OCI-LY7 (cell line): ENCODE results near the gene NELL1. TPM values are rescaled to one million over a fixed set of nuclear protein-coding genes. Genes with fewer than 3 reads are reported as not detected.

ENCODE experiments used
- BruUV-seq: library from RNA; stranded (reverse); fragments of 400-500 nt; replicated peaks from 2 replicates; lab custom pipeline; 2021; lab: Mats Ljungman, UMichigan
- CTCF ChIA-PET: fragments of 300-600 bp; sonication (Branson Sonifier 250); formaldehyde crosslinking; loops from one replicate; lab custom pipeline; 2022; ENCODE audit warnings: antibody characterized with exemption; ENCODE audit not compliant: unreplicated experiment; lab: Charles Lee
- POLR2A ChIA-PET: fragments of 300-600 bp; sonication (Branson Sonifier 250); formaldehyde crosslinking; loops from one replicate; lab custom pipeline; 2022; ENCODE audit warnings: antibody characterized with exemption; lab: Charles Lee
- DNase-seq: peaks from one replicate; pipeline ENCODE4 v3.0.0-alpha.2; 2015; ENCODE audit warnings: low spot score
- H2AFZ ChIP-seq: fragments of 200-600 bp; sonication (generic), shearing (Covaris generic); 2 replicates; pipeline ENCODE4 v1.6.1; 2014; ENCODE audit warnings: mild to moderate bottlenecking, antibody characterized with exemption, low read length, moderate library complexity
- H3K27ac ChIP-seq: fragments of 200-600 bp; sonication (generic); 2 replicates; pipeline ENCODE4 v1.5.1; 2014; ENCODE audit warnings: mixed run types, low read depth, mild to moderate bottlenecking, moderate library complexity, low read length, inconsistent platforms; ENCODE audit not compliant: poor library complexity, severe bottlenecking
- H3K36me3 ChIP-seq: fragments of 200-600 bp; sonication (generic); 2 replicates; pipeline ENCODE4 v1.6.1; 2014; ENCODE audit warnings: mild to moderate bottlenecking, antibody characterized with exemption, low read length, moderate library complexity, mixed read lengths; ENCODE audit not compliant: insufficient read depth
- H3K4me1 ChIP-seq: fragments of 200-600 bp; sonication (generic); 2 replicates; pipeline ENCODE4 v1.5.1; 2014; ENCODE audit warnings: mild to moderate bottlenecking, low read length; ENCODE audit not compliant: insufficient read depth, poor library complexity, severe bottlenecking
- H3K4me2 ChIP-seq: fragments of 200-600 bp; sonication (generic); 2 replicates; pipeline ENCODE4 v1.6.1; 2014; ENCODE audit warnings: mild to moderate bottlenecking, low read length
- H3K4me3 ChIP-seq: fragments of 200-600 bp; sonication (generic); 2 replicates; pipeline ENCODE4 v1.5.1; 2014; ENCODE audit warnings: mild to moderate bottlenecking, low read depth, low read length; ENCODE audit not compliant: poor library complexity, severe bottlenecking
- H3K79me2 ChIP-seq: fragments of 200-600 bp; sonication (generic); 2 replicates; pipeline ENCODE4 v1.6.1; 2016; ENCODE audit warnings: low read depth, mild to moderate bottlenecking, low read length, moderate library complexity, mixed read lengths; ENCODE audit not compliant: insufficient read depth
- H3K9me2 ChIP-seq: fragments of 200-600 bp; sonication (generic); 2 replicates; pipeline ENCODE4 v1.6.1; 2016; ENCODE audit warnings: mild to moderate bottlenecking, low read length, mixed read lengths; ENCODE audit not compliant: insufficient read depth
- H3K9me3 ChIP-seq: fragments of 200-600 bp; sonication (generic); 2 replicates; pipeline ENCODE4 v1.6.1; 2014; ENCODE audit warnings: mild to moderate bottlenecking, mixed run types, low read length, mixed read lengths
- H4K20me1 ChIP-seq: fragments of 200-600 bp; sonication (generic); 2 replicates; pipeline ENCODE4 v1.6.1; 2014; ENCODE audit warnings: mild to moderate bottlenecking, antibody characterized with exemption, low read length, moderate library complexity, mixed read lengths; ENCODE audit not compliant: insufficient read depth
- EZH2phosphoT487 ChIP-seq: fragments of 200-600 bp; sonication (generic); IDR thresholded peaks from 2 replicates; pipeline ENCODE4 v1.6.1; 2018; ENCODE audit warnings: low read depth, borderline replicate concordance, mild to moderate bottlenecking, mixed run types, antibody characterized with exemption, low read length, moderate library complexity, mixed read lengths
- intact Hi-C: fragments of 100-400 bp; cut with micrococcal nuclease; formaldehyde crosslinking; loops from one replicate; pipeline ENCODE4 v1.10.0; 2022; ENCODE audit not compliant: unreplicated experiment
- total RNA-seq, 2 experiments: library from RNA; depleted of rRNA in 1 of 2; stranded (reverse); fragments of >200 nt in 1 of 2; shearing (Covaris generic) in 1 of 2; gene quantifications; 2 replicates each; pipeline ENCODE4 v1.2.3, GENCODE V29; 2014 to 2022
- TF ChIP-seq, protein P1 (sequence below): fragments of 200-600 bp; sonication (generic); conservative IDR thresholded peaks from 2 replicates; pipeline ENCODE4 v1.5.1; 2014; ENCODE audit warnings: mild to moderate bottlenecking, antibody characterized with exemption, low read length, moderate library complexity, mixed read lengths

Gene NELL1
- total RNA-seq, 2 experiments from 2014 or later = not detected

DNA sequence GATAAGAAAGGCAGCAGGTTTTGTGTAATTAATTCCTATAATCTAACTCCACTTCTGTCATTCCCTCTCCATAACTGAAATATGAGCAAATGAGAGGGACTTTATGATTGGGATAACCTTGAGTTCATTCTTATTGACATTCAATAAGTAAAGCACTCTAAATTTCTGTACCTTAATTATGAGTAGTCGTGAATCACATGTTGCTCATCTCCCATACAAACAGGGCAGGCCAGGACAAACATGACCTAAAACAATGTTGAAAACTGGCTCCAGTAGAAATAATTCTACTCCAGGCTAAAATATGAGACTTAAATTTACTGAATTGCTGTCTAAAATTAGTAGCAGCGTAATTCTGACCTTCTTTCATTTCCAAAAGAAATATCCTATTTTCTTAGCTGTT lies 505.4 kb downstream of the NELL1 start:
- no peak overlapping the region for H3K4me3 ChIP-seq
- CTCF ChIA-PET = no interaction called here
- no peak overlapping the region for H2AFZ ChIP-seq
- no peaks in the 10 kb centered on the region for H3K4me1 ChIP-seq
- H3K9me2 ChIP-seq = no peaks in the 10 kb centered on the region
- TF ChIP-seq EZH2phosphoT487 = no peak
- TF ChIP-seq, protein P1, sequence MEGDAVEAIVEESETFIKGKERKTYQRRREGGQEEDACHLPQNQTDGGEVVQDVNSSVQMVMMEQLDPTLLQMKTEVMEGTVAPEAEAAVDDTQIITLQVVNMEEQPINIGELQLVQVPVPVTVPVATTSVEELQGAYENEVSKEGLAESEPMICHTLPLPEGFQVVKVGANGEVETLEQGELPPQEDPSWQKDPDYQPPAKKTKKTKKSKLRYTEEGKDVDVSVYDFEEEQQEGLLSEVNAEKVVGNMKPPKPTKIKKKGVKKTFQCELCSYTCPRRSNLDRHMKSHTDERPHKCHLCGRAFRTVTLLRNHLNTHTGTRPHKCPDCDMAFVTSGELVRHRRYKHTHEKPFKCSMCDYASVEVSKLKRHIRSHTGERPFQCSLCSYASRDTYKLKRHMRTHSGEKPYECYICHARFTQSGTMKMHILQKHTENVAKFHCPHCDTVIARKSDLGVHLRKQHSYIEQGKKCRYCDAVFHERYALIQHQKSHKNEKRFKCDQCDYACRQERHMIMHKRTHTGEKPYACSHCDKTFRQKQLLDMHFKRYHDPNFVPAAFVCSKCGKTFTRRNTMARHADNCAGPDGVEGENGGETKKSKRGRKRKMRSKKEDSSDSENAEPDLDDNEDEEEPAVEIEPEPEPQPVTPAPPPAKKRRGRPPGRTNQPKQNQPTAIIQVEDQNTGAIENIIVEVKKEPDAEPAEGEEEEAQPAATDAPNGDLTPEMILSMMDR = no peak
- no peak overlapping the region for H3K27ac ChIP-seq
- H3K36me3 ChIP-seq = no peaks in the 10 kb centered on the region
- no peak overlapping the region for H3K4me2 ChIP-seq
- POLR2A ChIA-PET = no interaction called here
- intact Hi-C loops = no loop called here
- DNase-seq = no peak
- H3K79me2 ChIP-seq = no peaks in the 10 kb centered on the region
- no peaks in the 10 kb centered on the region for H3K9me3 ChIP-seq
- H4K20me1 ChIP-seq = no peaks in the 10 kb centered on the region
- BruUV-seq = no TSS peak

DNA sequence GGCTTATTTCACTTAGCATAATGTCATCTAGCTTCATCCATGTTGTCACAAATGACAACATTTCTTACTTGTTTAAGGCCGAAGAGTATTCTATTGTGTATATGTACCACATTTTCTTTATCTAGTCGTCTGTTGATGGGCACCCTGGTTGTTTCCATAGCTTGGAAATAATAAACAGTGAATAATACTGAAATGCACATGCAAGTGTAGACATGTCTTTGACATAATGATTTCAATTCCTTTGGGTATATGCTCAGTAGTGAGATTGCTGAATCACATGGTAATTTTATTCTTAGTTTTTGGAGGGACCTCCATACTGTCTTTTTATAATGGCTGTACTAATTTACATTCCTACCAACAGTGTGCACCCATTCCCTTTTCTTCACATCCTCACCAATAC lies 508.0 kb downstream of the NELL1 start:
- CTCF ChIA-PET = no interaction called here
- no peak for TF ChIP-seq EZH2phosphoT487
- TF ChIP-seq, protein P1 = no peak

DNA sequence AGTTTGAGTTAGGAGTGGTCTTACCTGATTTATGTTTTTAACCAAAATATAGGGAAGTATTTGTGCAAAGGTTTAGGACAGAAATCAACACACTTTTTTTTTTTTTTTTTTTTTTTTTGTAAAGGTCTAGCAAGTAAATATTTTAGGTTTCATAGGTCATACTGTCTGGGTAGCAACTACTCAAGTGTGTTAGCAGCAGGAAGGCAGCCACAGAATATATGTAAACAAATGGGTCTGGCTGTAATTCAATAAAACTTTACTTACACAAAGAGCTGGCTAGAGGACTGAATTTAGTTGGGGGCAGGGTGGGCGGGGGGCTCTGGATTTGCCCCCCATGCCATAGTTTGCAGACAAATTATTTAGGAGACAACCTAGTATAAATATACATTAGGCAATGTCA lies 510.4 kb downstream of the NELL1 start:
- intact Hi-C loops = no loop called here
- H3K4me1 ChIP-seq = no peaks in the 10 kb centered on the region
- H3K79me2 ChIP-seq = no peaks in the 10 kb centered on the region
- H3K9me2 ChIP-seq = no peaks in the 10 kb centered on the region
- H3K27ac ChIP-seq = no peak overlapping the region
- CTCF ChIA-PET = no interaction called here
- no peak overlapping the region for H3K4me2 ChIP-seq
- no peaks in the 10 kb centered on the region for H4K20me1 ChIP-seq
- H3K9me3 ChIP-seq = no peaks in the 10 kb centered on the region
- no peak overlapping the region for H3K4me3 ChIP-seq
- TF ChIP-seq, protein P1 = no peak
- TF ChIP-seq EZH2phosphoT487 = no peak
- BruUV-seq = no TSS peak
- H3K36me3 ChIP-seq = no peaks in the 10 kb centered on the region
- POLR2A ChIA-PET = no interaction called here
- DNase-seq = no peak
- no peak overlapping the region for H2AFZ ChIP-seq

More for the DNA sequence above, 508.0 kb downstream of the NELL1 start:
- BruUV-seq = no TSS peak
- Histone ChIP-seq H3K4me2 (no peak overlapping the region), H3K36me3 (no peaks in the 10 kb centered on the region), H3K9me2 (no peaks in the 10 kb centered on the region), H4K20me1 (no peaks in the 10 kb centered on the region), H3K79me2 (no peaks in the 10 kb centered on the region), H3K27ac (no peak overlapping the region), H3K4me1 (no peaks in the 10 kb centered on the region), H3K4me3 (no peak overlapping the region), H3K9me3 (no peaks in the 10 kb centered on the region), H2AFZ (no peak overlapping the region)
- DNase-seq = no peak
- intact Hi-C loops = no loop called here
- POLR2A ChIA-PET = no interaction called here
